ENCODE measurements around the gene KLHL20. TPM values are rescaled to one million over a fixed set of nuclear protein-coding genes. Genes with fewer than 3 reads are reported as not detected.

Gene KLHL20
- total RNA-seq, 1 donor from 2014 or later: 19.9 TPM

- peaks cover 22% of the 10 kb centered on the region for H3K36me3 Mint-ChIP-seq (ENCODE audit: insufficient read depth)
- H3K27ac Mint-ChIP-seq: no peak overlapping the region
- no peak for TF ChIP-seq CTCF (IDR thresholded peaks at IDR 0.05; ENCODE audit: unreplicated experiment)
- no peaks in the 10 kb centered on the region for H3K27me3 Mint-ChIP-seq
- peaks cover 7% of the 10 kb centered on the region for H3K4me1 Mint-ChIP-seq (ENCODE audit: low read depth)
- no peak for DNase-seq (ENCODE audit: low spot score, unreplicated experiment)
- no peak overlapping the region for H3K4me3 Mint-ChIP-seq (ENCODE audit: low read depth)
- peaks cover 4% of the 10 kb centered on the region for H3K9me3 Mint-ChIP-seq (ENCODE audit: low read depth)
Observed at GRCh38 chr1:173771560-173771959, 56.8 kb downstream of the KLHL20 start.

- no peak for DNase-seq (ENCODE audit: low spot score, unreplicated experiment)
- Mint-ChIP-seq H3K36me3 (ENCODE audit: insufficient read depth) (peaks cover 39% of the 10 kb centered on the region), H3K4me3 (ENCODE audit: low read depth) (no peak overlapping the region), H3K4me1 (ENCODE audit: low read depth) (peaks cover 7% of the 10 kb centered on the region), H3K9me3 (ENCODE audit: low read depth) (peaks cover 11% of the 10 kb centered on the region), H3K27me3 (no peaks in the 10 kb centered on the region), H3K27ac (no peak overlapping the region)
- TF ChIP-seq CTCF (IDR thresholded peaks at IDR 0.05; ENCODE audit: unreplicated experiment): no peak
Observed at GRCh38 chr1:173775578-173776226, 60.9 kb downstream of the KLHL20 start.

GRCh38 chr1:173779936-173780335, 65.2 kb downstream of the KLHL20 start:
- DNase-seq (ENCODE audit: low spot score, unreplicated experiment): no peak
- H3K36me3 Mint-ChIP-seq (ENCODE audit: insufficient read depth): peaks cover 46% of the 10 kb centered on the region
- TF ChIP-seq CTCF (IDR thresholded peaks at IDR 0.05; ENCODE audit: unreplicated experiment): no peak
- no peak overlapping the region for H3K27ac Mint-ChIP-seq
- H3K4me1 Mint-ChIP-seq (ENCODE audit: low read depth): peaks cover 5% of the 10 kb centered on the region
- no peak overlapping the region for H3K4me3 Mint-ChIP-seq (ENCODE audit: low read depth)
- H3K9me3 Mint-ChIP-seq (ENCODE audit: low read depth): peaks cover 11% of the 10 kb centered on the region
- no peaks in the 10 kb centered on the region for H3K27me3 Mint-ChIP-seq

GRCh38 chr1:173784997-173785396, 70.2 kb downstream of the KLHL20 start:
- no peak for DNase-seq (ENCODE audit: low spot score, unreplicated experiment)
- no peak for TF ChIP-seq CTCF (IDR thresholded peaks at IDR 0.05; ENCODE audit: unreplicated experiment)
- H3K27ac Mint-ChIP-seq: no peak overlapping the region
- H3K9me3 Mint-ChIP-seq (ENCODE audit: low read depth): no peaks in the 10 kb centered on the region
- no peak overlapping the region for H3K4me3 Mint-ChIP-seq (ENCODE audit: low read depth)
- no peaks in the 10 kb centered on the region for H3K27me3 Mint-ChIP-seq
- peaks cover 15% of the 10 kb centered on the region for H3K36me3 Mint-ChIP-seq (ENCODE audit: insufficient read depth)
- no peaks in the 10 kb centered on the region for H3K4me1 Mint-ChIP-seq (ENCODE audit: low read depth)

- no peak overlapping the region for H3K27ac Mint-ChIP-seq
- DNase-seq (ENCODE audit: low spot score, unreplicated experiment): no peak
- H3K4me3 Mint-ChIP-seq (ENCODE audit: low read depth): no peak overlapping the region
- no peak for TF ChIP-seq CTCF (IDR thresholded peaks at IDR 0.05; ENCODE audit: unreplicated experiment)
- H3K9me3 Mint-ChIP-seq (ENCODE audit: low read depth): no peaks in the 10 kb centered on the region
- H3K4me1 Mint-ChIP-seq (ENCODE audit: low read depth): no peaks in the 10 kb centered on the region
- peaks cover 12% of the 10 kb centered on the region for H3K36me3 Mint-ChIP-seq (ENCODE audit: insufficient read depth)
- H3K27me3 Mint-ChIP-seq: no peaks in the 10 kb centered on the region
Observed at GRCh38 chr1:173789841-173790240, 75.1 kb downstream of the KLHL20 start.

Data from progenitor cell of endocrine pancreas (in vitro differentiated cells).